Measurements from ENCODE around the gene CBLL1.

CBLL1 gene

GRCh38 chr7:107744345-107744750, 406 bp downstream of the CBLL1 start:
- DNase-seq (ENCODE audit: low read depth) = peak; percentile 63

- DNase-seq (ENCODE audit: low read depth) = peak; percentile 24
These were observed 2.1 kb downstream of the CBLL1 start for GRCh38 chr7:107746006-107746405.

- DNase-seq (ENCODE audit: low read depth) = no peak
These were observed 7.2 kb downstream of the CBLL1 start for GRCh38 chr7:107751113-107751512.

- no peak for DNase-seq (ENCODE audit: low read depth)
These were observed 10.7 kb downstream of the CBLL1 start for GRCh38 chr7:107754642-107755041.

- no peak for DNase-seq (ENCODE audit: low read depth)
These were observed 14.7 kb downstream of the CBLL1 start for GRCh38 chr7:107758667-107759066.

- DNase-seq (ENCODE audit: low read depth) = no peak
These were observed 23.4 kb downstream of the CBLL1 start for GRCh38 chr7:107767391-107767790.

- DNase-seq (ENCODE audit: low read depth) = peak; percentile 65
These were observed 24.3 kb downstream of the CBLL1 start for GRCh38 chr7:107768263-107768662.

GRCh38 chr7:107773027-107773426, 29.1 kb downstream of the CBLL1 start:
- no peak for DNase-seq (ENCODE audit: low read depth)

GRCh38 chr7:107777702-107778101, 33.8 kb downstream of the CBLL1 start:
- DNase-seq (ENCODE audit: low read depth) = no peak

- DNase-seq (ENCODE audit: low read depth) = no peak
These were observed 34.3 kb downstream of the CBLL1 start for GRCh38 chr7:107778283-107778682.

GRCh38 chr7:107779647-107780099, 35.7 kb downstream of the CBLL1 start:
- DNase-seq (ENCODE audit: low read depth) = no peak

- DNase-seq (ENCODE audit: low read depth) = no peak
These were observed 38.4 kb downstream of the CBLL1 start for GRCh38 chr7:107782374-107782773.

GRCh38 chr7:107783648-107784047, 39.7 kb downstream of the CBLL1 start:
- no peak for DNase-seq (ENCODE audit: low read depth)

GRCh38 chr7:107785170-107785569, 41.2 kb downstream of the CBLL1 start:
- no peak for DNase-seq (ENCODE audit: low read depth)

GRCh38 chr7:107785926-107786325, 42.0 kb downstream of the CBLL1 start:
- DNase-seq (ENCODE audit: low read depth) = peak; percentile 1

GRCh38 chr7:107788216-107788615, 44.3 kb downstream of the CBLL1 start:
- DNase-seq (ENCODE audit: low read depth) = no peak

GRCh38 chr7:107788662-107789061, 44.7 kb downstream of the CBLL1 start:
- no peak for DNase-seq (ENCODE audit: low read depth)

GRCh38 chr7:107789647-107790046, 45.7 kb downstream of the CBLL1 start:
- DNase-seq (ENCODE audit: low read depth) = no peak

- DNase-seq (ENCODE audit: low read depth) = no peak
These were observed 48.4 kb downstream of the CBLL1 start for GRCh38 chr7:107792364-107792763.

GRCh38 chr7:107799647-107800264, 55.8 kb downstream of the CBLL1 start:
- DNase-seq (ENCODE audit: low read depth) = no peak

GRCh38 chr7:107803009-107803610, 59.2 kb downstream of the CBLL1 start, which contains the start of gene SLC26A3:
SLC26A3 (minus strand) TSS chr7:107803223; CDS start chr7:107794509, 8,714 bp downstream.
- no peak for DNase-seq (ENCODE audit: low read depth)

GRCh38 chr7:107809179-107809578, 65.2 kb downstream of the CBLL1 start:
- DNase-seq (ENCODE audit: low read depth) = no peak

- no peak for DNase-seq (ENCODE audit: low read depth)
These were observed 66.7 kb downstream of the CBLL1 start for GRCh38 chr7:107810626-107811025.
